ENCODE data around the gene GSN. TPM values are rescaled to one million over a fixed set of nuclear protein-coding genes. Genes with fewer than 3 reads are reported as not detected.

Gene GSN
- total RNA-seq, 1 experiment from 2014 or later = 28.4 TPM

DNA sequence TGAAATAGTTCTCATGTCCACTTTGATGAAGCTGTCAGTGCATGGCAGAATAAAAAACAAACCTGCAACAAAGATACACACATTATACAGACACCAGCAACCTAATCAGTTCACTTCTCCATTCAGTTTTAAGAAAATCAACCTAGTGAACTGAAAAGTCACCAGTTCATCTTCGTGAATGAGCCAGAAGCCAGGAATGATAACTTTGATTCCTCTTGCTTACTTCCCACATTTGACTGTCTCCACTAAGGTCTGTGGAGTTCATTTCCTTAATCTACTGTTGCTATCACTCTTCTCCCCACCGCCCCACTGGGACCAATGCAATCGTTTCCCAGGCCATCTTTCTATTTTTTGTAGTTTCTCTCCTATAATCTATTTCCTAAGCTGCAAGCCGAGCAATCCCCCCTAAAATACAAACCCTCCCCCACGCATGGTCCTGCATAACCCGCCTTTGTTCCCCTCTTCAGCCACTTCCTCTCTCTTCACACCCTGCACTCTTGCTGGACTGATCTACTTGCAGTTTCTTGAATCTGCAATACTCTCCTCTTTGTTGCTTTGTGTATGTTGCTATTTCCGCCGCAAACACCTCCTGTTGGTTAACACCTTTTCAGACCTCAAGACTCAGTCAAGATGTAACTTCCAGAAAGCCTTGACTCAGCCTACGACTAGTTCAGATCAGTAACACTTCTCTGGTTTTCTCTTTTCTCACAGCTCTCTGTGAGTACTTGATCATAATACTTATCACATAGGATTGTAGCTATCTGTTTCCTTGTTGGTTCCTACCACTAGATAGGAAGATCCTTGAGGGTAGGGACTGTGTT, 85.5 kb downstream of the GSN start:
- no peak overlapping the region for H3K4me3 ChIP-seq (ENCODE audit: low read depth, low read length, poor library complexity, severe bottlenecking)
- DNase-seq (ENCODE audit: low spot score) = no peak
- ChIA-PET POLR2A (ENCODE audit: low non-redundant PET) (no interaction called here), CTCF (no interaction called here)
- no TSS peak for BruUV-seq (replicated peaks)
- intact Hi-C loops (cut with micrococcal nuclease; ENCODE audit: unreplicated experiment) = no loop called here
- TF ChIP-seq EZH2 (IDR thresholded peaks at IDR 0.05; ENCODE audit: borderline replicate concordance, low read depth, low read length, poor library complexity, severe bottlenecking) = no peak
- TF ChIP-seq, protein P1, sequence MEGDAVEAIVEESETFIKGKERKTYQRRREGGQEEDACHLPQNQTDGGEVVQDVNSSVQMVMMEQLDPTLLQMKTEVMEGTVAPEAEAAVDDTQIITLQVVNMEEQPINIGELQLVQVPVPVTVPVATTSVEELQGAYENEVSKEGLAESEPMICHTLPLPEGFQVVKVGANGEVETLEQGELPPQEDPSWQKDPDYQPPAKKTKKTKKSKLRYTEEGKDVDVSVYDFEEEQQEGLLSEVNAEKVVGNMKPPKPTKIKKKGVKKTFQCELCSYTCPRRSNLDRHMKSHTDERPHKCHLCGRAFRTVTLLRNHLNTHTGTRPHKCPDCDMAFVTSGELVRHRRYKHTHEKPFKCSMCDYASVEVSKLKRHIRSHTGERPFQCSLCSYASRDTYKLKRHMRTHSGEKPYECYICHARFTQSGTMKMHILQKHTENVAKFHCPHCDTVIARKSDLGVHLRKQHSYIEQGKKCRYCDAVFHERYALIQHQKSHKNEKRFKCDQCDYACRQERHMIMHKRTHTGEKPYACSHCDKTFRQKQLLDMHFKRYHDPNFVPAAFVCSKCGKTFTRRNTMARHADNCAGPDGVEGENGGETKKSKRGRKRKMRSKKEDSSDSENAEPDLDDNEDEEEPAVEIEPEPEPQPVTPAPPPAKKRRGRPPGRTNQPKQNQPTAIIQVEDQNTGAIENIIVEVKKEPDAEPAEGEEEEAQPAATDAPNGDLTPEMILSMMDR (conservative IDR thresholded peaks at IDR 0.05; ENCODE audit: low read depth, low read length) = no peak
- H3K27me3 ChIP-seq (replicated peaks; ENCODE audit: insufficient read depth, low read depth, low read length, poor library complexity) = no peaks in the 10 kb centered on the region
- peaks cover 31% of the 10 kb centered on the region for H3K36me3 ChIP-seq (ENCODE audit: insufficient read depth, low read length, poor library complexity, severe bottlenecking)
- peak overlapping the region; percentile 12 for H3K27ac ChIP-seq (ENCODE audit: low read depth, low read length, poor library complexity, severe bottlenecking)
- H3K9me3 ChIP-seq (ENCODE audit: low read depth, low read length, poor library complexity, severe bottlenecking) = no peaks in the 10 kb centered on the region
- H3K4me1 ChIP-seq (ENCODE audit: insufficient read depth, low read length, poor library complexity, severe bottlenecking) = peaks cover 50% of the 10 kb centered on the region

DNA sequence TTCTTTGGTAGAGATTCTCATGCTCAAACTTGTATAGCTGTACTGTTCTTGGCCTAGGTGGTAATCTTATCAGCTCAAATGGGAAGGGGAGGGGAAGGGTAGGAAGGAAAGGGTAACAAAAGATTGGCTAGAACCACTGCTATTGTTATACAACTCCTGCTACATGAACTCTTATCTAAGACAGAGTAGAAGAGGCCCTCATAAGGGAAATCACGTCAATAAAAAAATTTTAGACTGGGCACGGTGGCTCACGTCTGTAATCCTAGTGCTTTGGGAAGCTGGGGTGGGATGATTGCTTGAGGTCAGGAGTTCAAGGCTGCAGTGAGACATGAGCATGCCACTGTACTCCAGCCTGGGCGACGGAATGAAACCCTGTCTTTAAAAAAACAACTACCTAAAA, 86.2 kb downstream of the GSN start:
- TF ChIP-seq EZH2 (IDR thresholded peaks at IDR 0.05; ENCODE audit: borderline replicate concordance, low read depth, low read length, poor library complexity, severe bottlenecking) = no peak
- TF ChIP-seq, protein P1 (conservative IDR thresholded peaks at IDR 0.05; ENCODE audit: low read depth, low read length) = no peak
- Histone ChIP-seq H3K27me3 (replicated peaks; ENCODE audit: insufficient read depth, low read depth, low read length, poor library complexity) (no peaks in the 10 kb centered on the region), H3K9me3 (ENCODE audit: low read depth, low read length, poor library complexity, severe bottlenecking) (no peaks in the 10 kb centered on the region), H3K4me1 (ENCODE audit: insufficient read depth, low read length, poor library complexity, severe bottlenecking) (peaks cover 50% of the 10 kb centered on the region), H3K4me3 (ENCODE audit: low read depth, low read length, poor library complexity, severe bottlenecking) (no peak overlapping the region), H3K27ac (ENCODE audit: low read depth, low read length, poor library complexity, severe bottlenecking) (peak overlapping the region; percentile 12), H3K36me3 (ENCODE audit: insufficient read depth, low read length, poor library complexity, severe bottlenecking) (peaks cover 24% of the 10 kb centered on the region)
- CTCF ChIA-PET = no interaction called here
- no TSS peak for BruUV-seq (replicated peaks)
- POLR2A ChIA-PET (ENCODE audit: low non-redundant PET) = no interaction called here
- intact Hi-C loops (cut with micrococcal nuclease; ENCODE audit: unreplicated experiment) = no loop called here
- no peak for DNase-seq (ENCODE audit: low spot score)

DNA sequence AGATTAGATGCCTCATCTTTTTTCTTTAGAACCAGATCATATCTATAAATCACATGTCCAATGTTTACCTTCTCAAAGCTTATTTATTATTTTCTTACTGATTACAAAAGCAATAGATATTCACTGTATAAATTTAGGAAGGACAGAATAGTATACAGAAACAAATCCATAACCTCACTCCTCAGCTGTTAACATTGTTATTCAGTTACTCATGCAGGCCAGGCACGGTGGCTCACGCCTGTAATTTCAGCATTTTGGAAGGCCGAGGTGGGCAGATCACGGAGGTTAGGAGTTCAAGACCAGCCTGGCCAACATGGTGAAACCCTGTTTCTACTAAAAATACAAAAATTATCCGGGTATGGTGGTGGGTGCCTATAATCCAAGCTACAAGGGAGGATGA, 86.8 kb downstream of the GSN start:
- ChIA-PET CTCF (no interaction called here), POLR2A (ENCODE audit: low non-redundant PET) (no interaction called here)
- Histone ChIP-seq H3K4me3 (ENCODE audit: low read depth, low read length, poor library complexity, severe bottlenecking) (no peak overlapping the region), H3K4me1 (ENCODE audit: insufficient read depth, low read length, poor library complexity, severe bottlenecking) (peaks cover 50% of the 10 kb centered on the region), H3K27ac (ENCODE audit: low read depth, low read length, poor library complexity, severe bottlenecking) (no peak overlapping the region), H3K27me3 (replicated peaks; ENCODE audit: insufficient read depth, low read depth, low read length, poor library complexity) (no peaks in the 10 kb centered on the region), H3K9me3 (ENCODE audit: low read depth, low read length, poor library complexity, severe bottlenecking) (no peaks in the 10 kb centered on the region), H3K36me3 (ENCODE audit: insufficient read depth, low read length, poor library complexity, severe bottlenecking) (peaks cover 24% of the 10 kb centered on the region)
- TF ChIP-seq EZH2 (IDR thresholded peaks at IDR 0.05; ENCODE audit: borderline replicate concordance, low read depth, low read length, poor library complexity, severe bottlenecking) = no peak
- TF ChIP-seq, protein P1 (conservative IDR thresholded peaks at IDR 0.05; ENCODE audit: low read depth, low read length) = no peak
- intact Hi-C loops (cut with micrococcal nuclease; ENCODE audit: unreplicated experiment) = no loop called here
- DNase-seq (ENCODE audit: low spot score) = no peak
- no TSS peak for BruUV-seq (replicated peaks)

Measured in A673 (cell line).